Measurements from ENCODE around the gene CHST8.

Gene CHST8

GRCh38 chr19:33755099-33756035, 133.6 kb downstream of the CHST8 start:
- H3K4me3 Mint-ChIP-seq = no peak overlapping the region
- no peaks in the 10 kb centered on the region for H3K4me1 Mint-ChIP-seq (ENCODE audit: low read depth)
- H3K27me3 Mint-ChIP-seq = no peaks in the 10 kb centered on the region
- intact Hi-C loops (cut with micrococcal nuclease) = no loop called here
- no peaks in the 10 kb centered on the region for H3K36me3 Mint-ChIP-seq (ENCODE audit: low read depth)
- no peak overlapping the region for H3K27ac Mint-ChIP-seq
- no peaks in the 10 kb centered on the region for H3K9me3 Mint-ChIP-seq

- no peak overlapping the region for H3K27ac Mint-ChIP-seq
- H3K36me3 Mint-ChIP-seq (ENCODE audit: low read depth) = no peaks in the 10 kb centered on the region
- peaks cover under 1% of the 10 kb centered on the region for H3K27me3 Mint-ChIP-seq
- intact Hi-C loops (cut with micrococcal nuclease) = no loop called here
- no peaks in the 10 kb centered on the region for H3K9me3 Mint-ChIP-seq
- H3K4me3 Mint-ChIP-seq = no peak overlapping the region
- no peaks in the 10 kb centered on the region for H3K4me1 Mint-ChIP-seq (ENCODE audit: low read depth)
These were observed 134.4 kb downstream of the CHST8 start for GRCh38 chr19:33756177-33756576.

DNA sequence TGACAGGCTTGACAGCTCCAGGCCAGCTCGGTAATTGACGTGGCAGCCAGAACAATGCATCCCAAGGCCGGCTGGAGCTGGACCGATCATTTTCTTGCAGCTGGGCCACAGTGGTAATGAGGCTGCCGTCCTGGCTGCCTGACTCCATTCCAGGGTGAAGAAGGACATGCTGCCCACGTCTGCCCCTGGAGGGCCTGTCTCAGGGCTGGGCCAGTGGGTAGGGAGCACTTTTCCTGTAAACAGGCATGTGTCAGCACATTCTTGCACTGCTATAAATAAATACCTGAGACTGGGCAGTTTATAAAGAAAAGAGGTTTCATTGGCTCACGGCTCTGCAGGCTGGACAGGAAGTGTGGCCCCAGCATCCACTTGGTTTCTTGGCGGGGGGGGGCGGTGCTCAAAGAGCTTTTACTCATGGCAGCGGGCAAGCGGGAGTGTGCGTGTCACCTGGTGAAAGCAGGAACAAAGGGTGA, 136.8 kb downstream of the CHST8 start:
- no peaks in the 10 kb centered on the region for H3K36me3 Mint-ChIP-seq (ENCODE audit: low read depth)
- no peak overlapping the region for H3K4me3 Mint-ChIP-seq
- H3K4me1 Mint-ChIP-seq (ENCODE audit: low read depth) = no peaks in the 10 kb centered on the region
- H3K9me3 Mint-ChIP-seq = no peaks in the 10 kb centered on the region
- H3K27ac Mint-ChIP-seq = no peak overlapping the region
- intact Hi-C loops (cut with micrococcal nuclease) = no loop called here
- peaks cover 2% of the 10 kb centered on the region for H3K27me3 Mint-ChIP-seq

- no peaks in the 10 kb centered on the region for H3K36me3 Mint-ChIP-seq (ENCODE audit: low read depth)
- peaks cover 2% of the 10 kb centered on the region for H3K27me3 Mint-ChIP-seq
- H3K4me3 Mint-ChIP-seq = no peak overlapping the region
- H3K27ac Mint-ChIP-seq = no peak overlapping the region
- intact Hi-C loops (cut with micrococcal nuclease) = no loop called here
- H3K4me1 Mint-ChIP-seq (ENCODE audit: low read depth) = no peaks in the 10 kb centered on the region
- H3K9me3 Mint-ChIP-seq = no peaks in the 10 kb centered on the region
These were observed 137.6 kb downstream of the CHST8 start for GRCh38 chr19:33759356-33759755.

GRCh38 chr19:33763633-33764371, 142.0 kb downstream of the CHST8 start:
- Mint-ChIP-seq H3K27ac (no peak overlapping the region), H3K27me3 (peaks cover 2% of the 10 kb centered on the region), H3K36me3 (ENCODE audit: low read depth) (no peaks in the 10 kb centered on the region), H3K9me3 (no peaks in the 10 kb centered on the region), H3K4me1 (ENCODE audit: low read depth) (no peaks in the 10 kb centered on the region), H3K4me3 (no peak overlapping the region)
- intact Hi-C loops (cut with micrococcal nuclease) = no loop called here

GRCh38 chr19:33766623-33767022, 144.9 kb downstream of the CHST8 start:
- Mint-ChIP-seq H3K4me3 (no peak overlapping the region), H3K27ac (no peak overlapping the region), H3K36me3 (ENCODE audit: low read depth) (no peaks in the 10 kb centered on the region), H3K9me3 (no peaks in the 10 kb centered on the region), H3K4me1 (ENCODE audit: low read depth) (no peaks in the 10 kb centered on the region), H3K27me3 (no peaks in the 10 kb centered on the region)
- intact Hi-C loops (cut with micrococcal nuclease) = no loop called here

DNA sequence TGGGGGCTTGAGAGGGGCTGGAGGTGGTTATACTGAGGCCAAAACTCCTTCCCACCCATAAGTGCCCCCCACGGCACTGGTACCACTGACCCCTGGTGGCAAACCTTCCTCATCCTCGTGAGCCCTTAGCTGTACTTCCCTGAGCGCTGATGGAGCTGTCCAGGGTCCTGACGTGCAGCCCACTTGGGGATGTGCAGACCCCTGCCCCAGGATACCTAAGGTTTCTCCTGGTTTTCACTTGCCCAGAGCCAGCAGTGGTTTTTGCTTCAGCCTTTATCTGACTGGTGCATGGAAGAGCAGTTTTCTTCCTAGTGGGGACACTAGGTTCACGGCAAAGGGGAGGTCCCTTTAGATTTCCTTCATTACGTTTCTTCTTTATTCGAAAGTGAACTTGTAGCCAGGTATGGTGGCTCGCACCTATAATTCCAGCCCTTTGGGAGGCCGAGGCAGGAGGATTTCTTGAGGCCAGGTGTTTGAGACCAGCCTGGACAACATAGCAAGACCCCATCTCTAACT, 146.2 kb downstream of the CHST8 start:
- Mint-ChIP-seq H3K4me1 (ENCODE audit: low read depth) (no peaks in the 10 kb centered on the region), H3K9me3 (no peaks in the 10 kb centered on the region), H3K4me3 (no peak overlapping the region), H3K27me3 (no peaks in the 10 kb centered on the region), H3K36me3 (ENCODE audit: low read depth) (no peaks in the 10 kb centered on the region), H3K27ac (no peak overlapping the region)
- intact Hi-C loops (cut with micrococcal nuclease) = no loop called here

GRCh38 chr19:33769208-33769607, 147.5 kb downstream of the CHST8 start:
- H3K9me3 Mint-ChIP-seq = no peaks in the 10 kb centered on the region
- H3K27me3 Mint-ChIP-seq = no peaks in the 10 kb centered on the region
- intact Hi-C loops (cut with micrococcal nuclease) = no loop called here
- H3K27ac Mint-ChIP-seq = no peak overlapping the region
- no peaks in the 10 kb centered on the region for H3K36me3 Mint-ChIP-seq (ENCODE audit: low read depth)
- H3K4me3 Mint-ChIP-seq = no peak overlapping the region
- H3K4me1 Mint-ChIP-seq (ENCODE audit: low read depth) = no peaks in the 10 kb centered on the region

DNA sequence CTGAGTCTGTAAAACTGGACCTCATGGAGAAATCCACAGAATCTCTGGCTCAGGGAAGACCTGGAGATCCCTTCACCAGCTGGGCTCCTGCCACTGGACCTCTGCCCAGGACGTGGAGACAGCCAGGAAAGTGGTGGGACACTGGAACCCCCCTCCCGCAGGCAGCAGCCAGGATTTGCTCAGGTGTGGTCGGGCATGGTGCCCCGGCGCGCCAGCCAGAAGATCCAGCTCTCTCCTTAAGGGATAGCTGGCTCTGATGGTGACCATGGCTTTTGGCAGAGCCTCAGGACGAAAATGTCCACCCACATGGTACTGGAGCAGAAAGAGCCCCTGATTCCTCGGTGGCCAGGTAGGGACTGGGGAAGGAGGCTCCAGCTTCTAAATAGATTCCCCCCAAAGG, 148.4 kb downstream of the CHST8 start:
- Mint-ChIP-seq H3K4me1 (ENCODE audit: low read depth) (no peaks in the 10 kb centered on the region), H3K36me3 (ENCODE audit: low read depth) (no peaks in the 10 kb centered on the region), H3K27me3 (no peaks in the 10 kb centered on the region), H3K27ac (no peak overlapping the region), H3K4me3 (no peak overlapping the region), H3K9me3 (no peaks in the 10 kb centered on the region)
- intact Hi-C loops (cut with micrococcal nuclease) = loop anchor here (5.0 kb wide), 1 partner anchor 628 kb away; no protein-coding TSS in a partner anchor

DNA sequence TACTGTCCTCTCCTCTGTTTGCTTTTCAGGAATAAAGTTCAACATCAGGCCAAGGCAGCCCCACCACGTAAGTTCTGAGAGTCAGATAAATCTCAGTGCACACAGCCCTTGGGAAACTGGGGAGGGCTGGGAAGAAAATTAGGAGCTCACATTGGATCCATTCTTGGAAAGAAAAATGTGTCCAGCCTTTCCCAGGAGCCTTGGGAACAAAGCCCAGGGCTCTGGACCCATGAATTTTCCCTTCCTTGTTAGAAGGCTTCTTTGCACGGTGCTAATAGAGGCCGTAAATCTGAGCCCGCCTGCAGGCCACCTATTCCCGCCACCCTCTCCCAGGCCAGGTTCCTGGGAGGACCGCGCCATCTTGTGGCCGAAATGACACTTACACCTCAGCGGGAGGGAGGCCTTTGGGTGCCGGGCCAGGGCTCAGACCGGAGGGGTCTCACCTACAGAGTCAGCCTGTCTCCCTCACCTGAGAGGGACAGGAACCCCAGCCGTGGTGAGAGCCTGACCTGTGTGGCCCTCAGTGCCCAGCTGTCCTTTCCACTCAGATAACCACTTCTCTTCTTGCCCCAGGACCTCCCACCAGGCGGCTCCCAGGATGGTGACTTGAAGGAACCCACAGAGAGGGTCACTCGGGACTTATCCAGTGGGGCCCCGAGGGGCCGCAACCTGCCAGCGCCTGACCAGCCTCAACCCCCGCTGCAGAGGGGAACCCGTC, 149.8 kb downstream of the CHST8 start:
- H3K36me3 Mint-ChIP-seq (ENCODE audit: low read depth) = no peaks in the 10 kb centered on the region
- no peaks in the 10 kb centered on the region for H3K4me1 Mint-ChIP-seq (ENCODE audit: low read depth)
- H3K27me3 Mint-ChIP-seq = no peaks in the 10 kb centered on the region
- intact Hi-C loops (cut with micrococcal nuclease) = loop anchor here (1.0 to 5.0 kb wide), 3 partner anchors 341 to 629 kb away; no protein-coding TSS in a partner anchor
- no peak overlapping the region for H3K27ac Mint-ChIP-seq
- H3K9me3 Mint-ChIP-seq = no peaks in the 10 kb centered on the region
- H3K4me3 Mint-ChIP-seq = no peak overlapping the region

- Mint-ChIP-seq H3K9me3 (no peaks in the 10 kb centered on the region), H3K27ac (no peak overlapping the region), H3K27me3 (no peaks in the 10 kb centered on the region), H3K4me3 (no peak overlapping the region), H3K36me3 (ENCODE audit: low read depth) (no peaks in the 10 kb centered on the region), H3K4me1 (ENCODE audit: low read depth) (no peaks in the 10 kb centered on the region)
- intact Hi-C loops (cut with micrococcal nuclease) = loop anchor here (5.0 kb wide), 1 partner anchor 630 kb away; no protein-coding TSS in a partner anchor
These were observed 150.5 kb downstream of the CHST8 start for GRCh38 chr19:33772102-33772857.

DNA sequence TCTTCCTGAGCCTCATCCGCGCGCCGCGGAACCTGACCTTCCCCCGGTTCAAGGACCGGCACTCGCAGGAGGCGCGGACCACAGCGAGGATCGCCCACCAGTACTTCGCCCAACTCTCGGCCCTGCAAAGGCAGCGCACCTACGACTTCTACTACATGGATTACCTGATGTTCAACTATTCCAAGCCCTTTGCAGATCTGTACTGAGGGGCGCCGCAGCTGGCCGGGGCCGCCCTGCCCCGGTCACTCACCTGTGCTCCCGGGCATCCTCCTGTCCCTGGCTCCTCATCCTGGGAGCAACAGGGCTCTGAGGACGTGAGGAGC, 151.1 kb downstream of the CHST8 start:
- Mint-ChIP-seq H3K4me3 (no peak overlapping the region), H3K36me3 (ENCODE audit: low read depth) (no peaks in the 10 kb centered on the region), H3K9me3 (no peaks in the 10 kb centered on the region), H3K27me3 (no peaks in the 10 kb centered on the region), H3K27ac (no peak overlapping the region), H3K4me1 (ENCODE audit: low read depth) (no peaks in the 10 kb centered on the region)
- intact Hi-C loops (cut with micrococcal nuclease) = loop anchor here (5.0 kb wide), 1 partner anchor 631 kb away; no protein-coding TSS in a partner anchor
